Brain pericyte (primary cell): ENCODE data around the gene LRRC56.
A peak's percentile ranks its signal among the peaks of the same experiment; 100 is the strongest.

Source experiments
- DNase-seq: peaks from one replicate; pipeline ENCODE4 v3.0.0-alpha.2; 2012; ENCODE audit warnings: low read depth, low spot score

The LRRC56 gene

DNA sequence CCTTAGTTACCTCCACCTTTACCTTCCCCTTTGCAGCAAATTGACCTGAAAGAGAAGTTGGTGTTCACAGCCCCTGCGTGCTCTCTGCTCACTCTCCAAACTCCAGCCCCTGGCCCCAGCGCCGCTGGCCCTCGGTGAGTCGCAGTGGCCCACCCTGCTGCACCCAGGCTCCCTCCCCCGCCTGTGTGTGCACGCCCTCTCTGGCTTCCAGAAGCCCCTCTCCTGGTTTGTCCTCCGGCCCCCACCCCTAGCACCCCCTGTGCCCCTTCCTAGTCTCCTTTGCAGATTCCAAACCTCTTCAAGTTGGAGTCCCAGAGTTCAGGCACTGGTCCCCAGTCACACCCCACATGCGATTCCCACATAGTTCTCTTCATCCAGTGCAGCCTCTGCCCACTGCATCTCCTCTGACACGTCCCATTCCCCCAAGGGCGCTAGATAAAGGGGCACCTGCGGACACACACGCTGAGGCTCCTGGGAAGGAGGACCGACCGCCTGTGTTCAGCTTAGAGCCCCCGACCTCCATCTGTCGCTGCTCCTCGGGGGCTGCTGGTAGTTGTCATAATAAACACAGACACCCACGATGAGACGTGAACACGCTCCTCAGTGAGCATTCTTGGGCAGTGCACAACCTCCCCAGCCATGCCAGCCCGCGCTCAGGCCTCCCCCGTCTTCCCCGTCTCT lies 37.4 kb downstream of the LRRC56 start:
- no peak for DNase-seq

- DNase-seq = no peak
These were observed 38.1 kb downstream of the LRRC56 start for GRCh38 chr11:575313-575995.

DNA sequence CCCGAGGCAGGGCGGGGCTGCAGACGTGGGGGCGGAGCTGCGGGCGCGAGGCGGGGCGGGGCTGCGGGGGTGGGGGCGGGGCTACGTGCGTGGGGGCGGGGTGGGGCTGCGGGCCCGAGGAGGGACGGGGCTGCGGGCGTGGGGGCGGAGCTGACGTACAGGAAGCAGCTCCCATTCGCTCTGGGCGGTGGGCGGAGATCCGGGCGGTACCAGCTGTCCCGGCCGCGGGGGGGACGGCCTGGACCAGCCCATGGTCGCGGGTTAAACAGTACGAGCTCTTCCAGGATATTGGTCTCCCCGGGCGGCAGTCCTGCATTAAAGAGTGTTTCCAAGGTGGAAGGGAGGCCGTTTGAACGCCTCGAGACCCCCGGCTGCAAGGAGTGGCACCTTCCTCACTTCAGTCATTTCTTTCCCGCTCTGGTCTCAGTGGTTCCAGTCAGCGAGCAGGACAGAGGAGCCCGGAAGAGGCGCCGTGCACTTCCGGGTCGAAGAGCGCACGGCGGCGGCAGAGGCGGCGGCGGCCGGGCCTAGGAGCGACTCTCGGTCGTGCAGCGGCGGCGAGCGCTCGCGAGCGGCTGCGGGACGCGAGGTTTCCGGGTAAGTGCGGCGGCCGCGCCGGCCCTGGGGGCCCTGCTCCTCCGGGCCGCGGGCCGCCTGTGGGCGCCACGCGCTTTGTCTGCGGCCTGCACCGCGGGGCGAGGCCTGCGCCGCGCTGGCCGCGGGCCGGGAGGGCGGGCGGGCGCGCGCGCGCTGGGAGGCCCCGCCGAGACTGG lies 38.9 kb downstream of the LRRC56 start, which contains the start of gene PHRF1:
PHRF1 (plus strand) TSS at position 475 of the 773 bp plus-strand sequence. CDS start 5,043 bp downstream, outside the sequence.
- DNase-seq = peak; percentile 83

DNA sequence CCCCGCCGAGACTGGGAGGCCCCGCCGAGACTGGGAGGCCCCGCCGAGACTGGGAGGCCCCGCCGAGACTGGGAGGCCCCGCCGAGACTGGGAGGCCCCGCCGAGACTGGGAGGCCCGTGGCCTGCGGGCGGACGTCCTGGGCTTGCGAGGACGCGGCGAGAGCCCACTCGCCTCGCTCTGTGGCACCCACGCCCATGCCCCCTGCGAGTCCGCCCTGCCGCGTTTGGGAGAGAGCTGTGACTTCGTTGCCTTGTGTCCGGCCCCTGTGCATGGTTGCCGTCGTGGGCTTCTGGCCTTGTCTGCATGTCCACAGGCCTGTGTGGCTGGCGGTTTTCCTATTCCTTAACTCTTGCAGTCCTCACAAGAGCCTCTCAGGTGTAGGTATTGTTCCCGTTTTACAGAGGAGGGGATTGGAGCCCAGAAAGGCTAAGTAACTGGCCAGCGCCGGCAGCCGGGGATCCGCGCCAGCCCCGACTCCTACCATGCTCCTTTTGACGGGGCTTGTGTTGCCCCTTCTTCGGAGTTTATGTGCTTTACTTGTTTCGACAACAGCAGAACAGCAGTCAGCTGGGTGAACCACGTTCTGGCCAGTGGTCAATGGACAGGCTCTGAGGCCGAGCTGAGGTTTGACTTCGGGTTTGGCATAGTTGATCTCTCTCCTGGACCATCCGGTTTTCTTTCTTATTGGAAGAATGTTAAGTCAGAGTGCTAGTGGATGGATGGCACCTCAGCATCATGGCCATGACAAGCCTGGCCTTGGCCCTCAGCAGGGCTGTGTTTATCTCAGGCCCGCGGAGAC lies 39.7 kb downstream of the LRRC56 start:
- no peak for DNase-seq

DNA sequence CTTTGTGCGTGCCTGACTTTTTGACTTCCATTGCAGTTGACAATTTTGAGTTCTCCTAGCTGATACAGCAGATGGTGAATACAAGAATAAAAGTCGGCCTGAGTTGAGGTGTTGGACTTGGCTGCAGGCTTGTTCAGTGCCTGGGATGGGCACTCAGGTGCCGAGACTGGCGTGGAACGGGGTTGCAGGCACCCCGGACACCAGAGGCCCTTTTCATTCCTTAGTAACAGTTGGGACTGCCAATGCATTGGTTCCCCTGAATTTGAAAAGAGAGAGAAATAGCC lies 40.2 kb downstream of the LRRC56 start:
- no peak for DNase-seq

DNA sequence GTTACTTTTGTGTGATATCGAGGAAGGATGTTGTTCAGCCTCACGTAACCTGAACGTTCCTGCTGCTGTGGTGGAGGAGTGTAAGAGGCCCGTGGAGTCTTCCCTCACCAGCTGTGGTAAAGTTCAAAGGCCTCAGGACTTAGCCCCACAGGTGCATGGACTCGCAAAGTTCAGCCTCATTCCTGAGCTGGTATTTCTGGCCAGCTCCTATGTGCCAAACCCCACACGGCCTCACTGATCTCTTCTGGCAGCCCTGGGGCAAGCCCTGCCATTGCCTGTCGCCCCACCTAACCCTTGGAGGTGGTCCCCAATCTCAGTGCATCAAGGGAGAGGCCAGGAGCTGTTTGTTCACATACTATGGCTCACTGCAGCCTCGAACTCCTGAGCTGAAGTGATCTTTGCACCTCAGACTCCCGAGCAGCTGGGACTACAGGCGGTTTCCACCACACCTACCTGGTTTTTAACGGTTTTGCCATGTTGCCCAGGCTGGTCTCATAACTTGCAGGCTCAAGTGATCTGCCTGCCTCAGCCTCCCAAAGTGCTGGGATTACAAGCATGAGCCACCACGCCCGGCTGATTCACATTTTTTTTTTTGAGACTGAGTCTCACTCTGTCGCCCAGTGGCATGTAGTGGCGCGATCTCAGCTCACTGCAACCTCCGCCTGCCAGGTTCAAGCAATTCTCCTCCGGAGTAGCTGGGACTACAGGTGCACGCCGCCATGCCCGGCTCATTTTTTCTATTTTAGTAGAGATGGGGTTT lies 41.1 kb downstream of the LRRC56 start:
- no peak for DNase-seq

DNA sequence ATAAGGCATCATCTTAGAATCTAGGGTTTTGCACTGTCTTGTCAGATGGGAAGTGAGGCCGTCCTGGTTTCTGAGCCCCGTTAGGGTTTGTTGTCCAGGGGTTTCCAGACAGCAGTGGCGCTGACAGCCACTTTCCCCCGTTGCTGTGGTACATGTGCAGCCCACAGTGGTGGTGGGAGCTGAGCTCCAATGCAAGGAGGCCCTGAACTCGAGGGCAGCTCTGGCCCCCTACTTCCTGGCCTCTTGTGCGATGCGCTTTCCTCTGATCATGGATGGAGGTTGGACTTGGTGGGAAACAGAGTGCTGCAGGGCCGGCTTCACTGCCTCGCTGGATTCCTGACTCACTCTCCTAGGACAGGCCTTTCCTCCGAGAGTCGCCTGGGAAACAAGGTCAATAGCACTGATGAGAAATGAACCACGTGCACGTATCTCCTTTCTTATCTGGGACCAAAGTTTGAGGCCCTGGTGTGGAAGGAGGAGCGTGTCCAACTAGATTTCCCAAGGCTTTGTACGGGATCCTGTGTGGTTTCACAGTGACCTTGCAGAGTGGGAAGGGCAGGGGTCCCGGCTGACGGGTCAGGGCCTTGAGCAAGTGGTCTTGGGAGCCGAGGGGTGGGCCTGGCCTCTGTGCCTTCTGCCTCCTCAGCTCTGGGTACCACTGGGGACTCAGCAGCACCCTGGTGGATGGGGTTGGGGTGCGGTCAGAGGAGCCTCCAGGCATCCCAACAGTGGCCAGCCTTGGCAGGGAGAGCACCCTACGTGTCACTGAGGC lies 42.7 kb downstream of the LRRC56 start:
- no peak for DNase-seq

- DNase-seq = no peak
These were observed 44.0 kb downstream of the LRRC56 start for GRCh38 chr11:581342-581741.

DNA sequence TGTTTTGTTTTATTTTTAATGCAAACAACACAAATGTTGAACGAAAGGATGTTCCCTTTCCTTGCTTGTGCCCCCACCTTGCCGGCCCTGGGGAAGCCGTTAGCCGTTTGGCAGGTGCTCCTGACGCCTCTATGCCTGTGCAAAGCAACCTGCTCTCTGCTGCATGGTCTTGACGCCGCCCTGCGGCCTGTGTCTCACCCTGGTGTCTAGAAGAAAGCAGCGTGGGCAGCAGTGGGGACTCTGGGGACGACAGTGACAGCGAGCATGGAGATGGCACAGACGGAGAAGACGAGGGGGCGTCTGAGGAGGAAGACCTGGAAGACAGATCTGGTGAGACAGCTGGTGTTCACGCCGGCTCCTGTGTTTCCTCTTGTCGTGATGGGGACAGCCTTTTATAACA lies 44.4 kb downstream of the LRRC56 start:
- no peak for DNase-seq

DNA sequence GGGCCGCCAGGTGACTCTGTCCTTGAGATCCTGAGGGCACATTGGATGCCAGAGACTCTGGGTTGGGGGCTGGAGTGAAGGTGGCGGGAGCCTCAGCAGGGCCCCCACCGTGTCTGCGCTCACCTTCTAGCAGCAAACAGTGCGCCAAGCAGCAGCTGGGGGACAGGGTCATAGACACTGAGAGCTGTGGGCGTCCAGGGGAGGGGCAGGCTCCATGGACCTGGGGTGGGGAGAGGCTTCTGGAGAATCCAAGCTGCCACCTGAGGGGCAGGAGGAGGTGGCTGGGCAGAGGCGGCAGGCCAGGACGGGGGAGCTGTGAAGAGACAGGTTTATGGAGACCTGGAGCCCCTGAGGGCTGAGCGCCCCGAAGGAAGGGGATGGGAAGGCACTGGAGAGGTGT lies 47.0 kb downstream of the LRRC56 start:
- no peak for DNase-seq

DNA sequence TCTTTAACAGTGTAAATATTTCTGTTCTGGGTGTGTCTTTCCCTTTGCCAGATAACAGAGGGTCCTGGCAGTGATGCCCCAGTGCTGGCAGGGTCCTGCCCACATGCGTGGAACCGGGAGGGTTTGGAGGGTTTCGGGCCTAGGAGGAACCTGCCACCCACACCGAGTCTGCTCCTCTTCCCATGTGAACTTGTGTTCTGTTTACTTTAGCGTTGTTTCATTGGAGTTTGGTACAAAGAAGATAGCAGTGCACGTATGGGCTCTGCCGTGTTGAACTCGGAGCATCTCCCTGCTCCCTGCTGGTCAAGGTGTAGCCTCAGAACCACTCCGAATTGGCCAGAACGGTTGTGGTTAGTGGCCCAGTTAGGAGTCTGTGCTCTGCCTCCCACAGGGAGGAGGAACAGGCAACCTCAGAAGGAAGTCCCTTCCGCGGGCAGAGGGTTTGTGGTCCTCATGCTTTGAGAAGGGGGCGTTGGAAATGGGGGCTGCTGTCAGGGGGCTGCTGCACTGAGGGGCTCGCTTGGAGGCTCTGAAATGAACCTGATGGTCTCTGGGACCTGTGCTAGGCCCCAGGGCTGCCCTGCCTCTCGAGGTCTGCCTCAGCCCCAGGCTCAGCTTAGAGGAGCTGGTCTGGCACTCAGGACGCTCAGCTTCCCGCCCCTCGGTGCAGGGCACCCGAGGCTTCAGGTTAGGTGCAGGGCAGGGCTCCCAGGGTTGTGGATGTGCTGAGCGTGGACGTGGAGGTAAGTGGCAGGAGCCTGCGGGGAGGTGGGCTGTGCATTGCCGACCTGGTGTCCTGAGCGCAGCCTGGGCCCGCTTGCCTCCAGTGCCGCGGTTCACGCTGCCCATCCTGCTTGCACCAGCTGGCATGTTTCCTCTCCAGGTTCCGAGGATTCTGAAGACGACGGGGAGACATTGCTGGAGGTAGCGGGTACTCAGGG lies 49.3 kb downstream of the LRRC56 start:
- DNase-seq = no peak

GRCh38 chr11:587546-587945 lies 50.2 kb downstream of the LRRC56 start:
- DNase-seq = no peak

DNA sequence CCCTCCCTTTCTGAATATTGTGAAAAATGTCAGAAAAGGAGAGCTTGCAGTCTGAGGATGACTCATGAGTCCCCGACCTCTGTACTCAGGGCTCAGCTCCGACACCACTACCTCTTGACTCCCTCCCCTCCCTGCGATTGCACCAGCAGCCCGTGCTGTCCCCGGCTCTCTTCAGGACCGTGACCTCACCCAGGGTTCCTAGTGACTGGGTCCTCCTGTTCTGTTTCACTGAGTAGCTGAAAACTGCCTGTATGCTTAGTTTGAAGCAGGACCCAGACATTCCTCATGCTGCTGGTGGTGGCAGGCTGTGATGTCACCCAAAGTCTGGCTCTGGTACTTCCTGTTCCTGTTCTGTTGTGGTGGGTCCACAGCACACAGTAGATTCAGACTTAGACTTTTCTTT lies 50.7 kb downstream of the LRRC56 start:
- DNase-seq = no peak

GRCh38 chr11:589798-590197 lies 52.5 kb downstream of the LRRC56 start:
- no peak for DNase-seq

DNA sequence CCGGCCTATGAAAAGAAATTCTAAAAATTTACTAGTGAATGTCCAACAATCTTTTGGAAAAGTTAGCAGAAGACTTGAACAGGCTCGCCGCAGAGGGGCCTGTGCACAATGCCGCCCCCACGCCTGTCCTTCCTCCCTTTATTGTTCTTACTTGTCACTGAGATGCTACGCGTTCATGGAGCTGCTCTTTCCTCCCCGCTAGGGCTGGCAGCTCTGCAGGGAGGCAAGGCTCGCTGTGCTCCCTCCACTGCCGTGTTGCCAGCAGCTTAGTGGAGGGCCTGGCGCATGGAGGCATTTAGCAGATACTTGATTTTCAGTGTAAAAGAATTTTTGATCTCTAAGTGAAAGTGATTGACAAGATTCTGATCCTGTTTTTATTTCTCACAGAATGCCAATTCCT lies 53.7 kb downstream of the LRRC56 start:
- no peak for DNase-seq

GRCh38 chr11:592501-592900 lies 55.2 kb downstream of the LRRC56 start:
- DNase-seq = no peak

- DNase-seq = no peak
These were observed 55.6 kb downstream of the LRRC56 start for GRCh38 chr11:592918-593317.

GRCh38 chr11:593347-593746 lies 56.0 kb downstream of the LRRC56 start:
- no peak for DNase-seq

GRCh38 chr11:595400-595799 lies 58.1 kb downstream of the LRRC56 start:
- no peak for DNase-seq
